HG02798 (cell line): ENCODE data around the gene LIN28B.
A peak's percentile ranks its signal among the peaks of the same experiment; 100 is the strongest.
"Not testable (repeated sequence)": the region's sequence is repeated elsewhere in the genome, so short reads cannot be mapped to it uniquely, and the experiment has no call there.

Experiments
- ATAC-seq: cut with Tn5 transposase; IDR thresholded peaks from one replicate; pipeline ENCODE4 v1.9.1; 2021; ENCODE audit warnings: mild to moderate bottlenecking; ENCODE audit not compliant: unreplicated experiment, poor library complexity

The LIN28B gene

DNA sequence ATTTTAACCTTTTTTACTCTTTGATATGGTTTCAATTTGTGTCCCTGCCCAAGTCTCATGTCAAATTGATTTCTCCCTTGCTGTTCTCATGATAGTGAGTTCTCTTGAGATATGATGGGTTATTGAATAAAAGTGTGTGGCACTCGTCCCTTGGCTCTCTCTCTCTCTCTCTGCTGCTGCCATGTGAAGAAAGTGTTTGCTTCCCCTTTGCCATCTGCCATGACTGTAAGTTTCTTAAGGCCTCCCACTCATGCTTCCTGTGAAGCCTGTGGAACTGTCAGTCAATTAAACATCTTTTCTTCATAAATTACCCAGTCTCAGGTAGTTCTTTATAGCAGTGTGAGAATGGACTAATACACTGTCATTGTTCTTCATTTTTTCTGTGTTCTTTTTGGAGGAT is 48.5 kb downstream of the LIN28B start:
- no peak for ATAC-seq

DNA sequence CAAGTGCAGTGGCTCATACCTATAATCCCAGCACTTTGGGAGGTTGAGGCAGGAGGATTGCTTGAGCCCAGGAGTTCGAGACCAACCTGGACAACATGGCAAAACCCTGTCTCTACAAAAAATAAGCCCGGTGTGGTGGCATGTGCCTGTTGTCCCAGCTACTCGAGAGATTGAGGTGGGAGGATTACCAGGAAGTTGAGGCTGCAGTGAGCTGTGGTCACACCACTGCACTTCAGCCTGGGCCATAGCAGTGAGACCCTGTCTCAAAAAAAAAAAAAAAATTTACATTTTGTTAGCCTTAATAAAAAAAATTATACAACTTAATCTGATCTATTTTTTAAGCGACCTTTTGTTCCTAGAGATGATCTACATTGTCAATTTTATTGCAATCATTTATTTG is 56.6 kb downstream of the LIN28B start:
- ATAC-seq: not testable (repeated sequence)

DNA sequence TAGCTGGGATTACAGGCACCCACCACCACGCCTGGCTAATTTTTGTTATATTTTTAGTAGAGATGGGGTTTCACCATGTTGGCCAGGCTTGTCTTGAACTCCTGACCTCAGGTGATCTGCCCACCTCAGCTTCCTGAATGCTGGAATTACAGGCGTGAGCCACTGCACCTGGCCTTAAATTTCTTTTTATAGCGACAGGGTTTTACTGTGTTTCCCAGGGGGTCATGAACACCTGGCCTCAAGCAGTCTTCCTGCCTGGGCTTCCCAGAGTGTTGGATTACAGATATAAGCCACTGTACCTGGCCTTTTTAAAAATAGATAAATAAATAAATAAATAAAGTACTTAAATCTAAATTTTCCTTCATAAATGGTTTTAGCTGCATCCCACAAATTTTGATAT is 57.5 kb downstream of the LIN28B start:
- no peak for ATAC-seq

DNA sequence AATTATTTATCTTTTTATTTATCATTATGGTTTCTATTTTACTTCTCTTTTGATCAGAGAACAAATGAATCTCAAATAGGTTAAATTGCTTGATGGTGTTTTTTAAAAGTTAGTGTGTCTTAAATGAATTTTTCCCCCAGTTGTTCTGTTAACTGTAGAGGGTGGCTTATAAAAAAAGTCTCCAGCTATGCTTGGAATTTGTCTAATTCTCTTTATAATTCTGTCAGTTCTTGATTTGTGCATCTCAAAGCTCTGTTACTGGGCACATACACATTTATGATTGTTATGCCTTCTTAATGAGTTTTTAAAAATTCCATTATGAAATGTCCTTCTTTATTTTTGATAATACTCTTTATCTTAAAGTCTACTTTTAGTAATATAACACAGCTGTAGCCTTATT is 58.0 kb downstream of the LIN28B start:
- no peak for ATAC-seq

DNA sequence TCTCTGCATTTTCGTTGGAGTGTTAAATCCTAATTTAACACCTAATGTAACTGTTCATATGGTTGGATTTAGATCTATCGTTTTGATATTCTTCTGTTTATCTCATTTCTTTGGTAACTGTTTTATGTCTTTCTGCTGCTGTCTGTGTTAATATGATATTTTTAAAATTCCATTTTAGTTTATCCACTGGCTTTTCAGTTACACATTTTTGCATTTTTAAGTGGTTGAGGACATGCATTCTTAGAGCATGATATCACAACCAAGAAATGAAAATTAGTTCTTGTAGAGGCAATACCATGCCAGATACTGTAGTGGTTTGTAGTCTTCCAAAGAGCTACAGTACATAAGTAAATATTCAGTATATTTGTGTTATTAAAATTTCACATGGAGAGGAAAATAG is 58.6 kb downstream of the LIN28B start:
- ATAC-seq: no peak

DNA sequence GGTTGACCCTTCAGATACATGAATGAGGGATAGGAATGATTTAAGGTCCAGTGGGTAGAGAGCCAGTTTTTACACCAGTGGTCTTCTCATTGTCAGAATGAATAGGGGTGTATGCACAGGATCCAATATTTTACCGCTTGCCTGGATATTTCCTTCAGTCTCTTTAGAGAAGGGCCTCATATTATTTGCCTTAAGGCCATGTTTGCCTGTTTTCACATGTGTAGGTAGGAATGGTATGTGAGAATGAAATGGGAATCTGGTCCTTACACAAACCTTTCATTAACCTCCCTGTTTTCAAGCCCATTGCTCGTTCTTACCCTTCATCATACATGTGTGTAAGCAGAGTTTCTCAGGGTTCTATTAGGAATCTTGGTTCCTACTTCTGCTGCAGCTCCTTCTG is 62.4 kb downstream of the LIN28B start:
- ATAC-seq: no peak

DNA sequence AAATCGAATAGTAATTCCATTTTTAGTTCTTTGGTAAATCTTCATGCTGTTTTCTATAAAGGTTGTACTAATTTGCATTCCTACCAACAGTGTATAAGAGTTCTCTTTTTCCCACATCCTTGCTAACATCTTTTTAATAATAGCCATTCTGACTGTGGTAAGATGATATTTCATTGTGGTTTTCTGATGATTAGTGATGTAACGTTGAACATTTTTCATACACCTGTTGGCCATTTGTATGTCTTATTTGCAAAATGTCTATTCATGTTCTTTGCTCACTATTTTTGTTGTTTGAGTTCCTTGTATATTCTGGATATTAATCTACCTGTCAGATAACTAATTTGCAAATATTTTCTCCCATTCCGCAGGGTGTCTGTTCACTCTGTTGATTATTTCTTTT is 64.5 kb downstream of the LIN28B start:
- ATAC-seq: no peak

DNA sequence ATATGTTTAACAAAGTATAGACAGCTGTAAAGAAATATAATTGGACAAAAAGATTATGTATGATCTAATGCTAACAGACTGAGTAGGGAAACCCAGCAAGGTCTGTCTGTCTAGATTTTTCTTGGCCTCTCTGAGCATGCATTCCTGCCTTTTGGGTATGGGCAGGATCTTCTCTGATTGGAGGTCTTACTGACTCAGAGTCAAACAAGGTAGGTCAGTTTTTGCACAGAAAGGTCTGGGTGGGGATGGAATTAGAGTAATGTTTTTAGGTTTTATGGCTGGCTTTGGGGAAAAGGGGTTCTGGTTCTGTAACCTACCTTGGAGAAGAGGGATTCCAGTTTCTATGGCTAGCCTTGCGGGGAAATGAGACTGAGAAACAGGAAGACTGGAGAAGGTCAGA is 65.5 kb downstream of the LIN28B start:
- ATAC-seq: no peak

DNA sequence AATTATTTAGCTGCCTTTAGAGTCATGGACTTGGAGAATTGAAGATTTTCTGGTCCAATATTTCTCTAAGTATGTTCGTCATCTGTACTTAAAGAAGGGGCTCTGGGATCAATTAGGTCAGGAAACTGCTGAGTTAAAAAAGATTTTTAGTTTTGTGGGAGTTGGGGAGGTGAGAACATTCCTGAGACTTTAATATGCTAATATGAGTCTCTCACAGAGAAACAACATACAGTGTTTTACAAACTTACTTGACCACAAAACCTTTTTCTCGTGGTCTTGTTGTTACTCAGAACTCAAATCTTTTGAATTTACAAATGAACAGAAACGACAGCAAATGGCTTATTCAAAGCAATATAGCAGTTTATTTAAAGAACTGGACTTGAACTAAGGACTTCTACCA is 67.9 kb downstream of the LIN28B start:
- ATAC-seq: no peak

DNA sequence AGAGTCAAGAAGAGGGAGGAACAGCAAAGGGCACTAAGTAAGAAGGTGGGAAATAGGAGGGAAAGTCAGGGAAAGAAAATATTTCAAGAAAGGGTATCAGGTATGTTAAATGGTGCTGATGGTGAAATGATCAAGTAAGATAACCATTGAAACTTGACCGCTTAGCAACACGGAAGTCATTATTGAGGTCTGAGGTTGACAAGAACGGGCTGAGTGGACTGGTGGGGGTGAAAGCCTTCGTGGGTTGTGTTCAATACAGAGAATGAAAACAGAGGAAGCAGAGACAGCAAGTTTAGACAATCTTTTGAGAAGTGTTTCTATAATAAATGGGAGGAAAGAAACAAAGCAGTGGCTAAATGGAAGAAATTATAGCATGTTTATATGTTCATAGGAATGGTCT is 72.0 kb downstream of the LIN28B start:
- no peak for ATAC-seq

DNA sequence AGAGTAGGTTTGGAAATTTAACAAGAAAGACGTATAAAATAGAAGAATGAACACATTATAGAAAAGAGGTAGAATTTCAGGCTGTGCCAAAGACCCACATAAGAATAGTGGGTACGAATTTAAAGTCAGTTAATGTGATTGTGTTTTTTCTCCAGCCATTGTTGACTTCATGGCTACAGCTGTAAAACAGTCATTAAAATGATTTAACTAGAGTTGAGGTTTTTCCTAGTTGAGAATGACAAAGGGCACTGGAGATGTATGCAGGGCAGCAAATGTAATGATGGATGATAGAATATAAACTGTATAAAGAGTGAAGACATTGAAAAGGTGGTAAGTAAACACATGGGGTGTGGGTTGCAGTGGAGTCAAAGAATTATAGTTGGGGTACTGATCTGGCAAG is 72.7 kb downstream of the LIN28B start:
- ATAC-seq: no peak

DNA sequence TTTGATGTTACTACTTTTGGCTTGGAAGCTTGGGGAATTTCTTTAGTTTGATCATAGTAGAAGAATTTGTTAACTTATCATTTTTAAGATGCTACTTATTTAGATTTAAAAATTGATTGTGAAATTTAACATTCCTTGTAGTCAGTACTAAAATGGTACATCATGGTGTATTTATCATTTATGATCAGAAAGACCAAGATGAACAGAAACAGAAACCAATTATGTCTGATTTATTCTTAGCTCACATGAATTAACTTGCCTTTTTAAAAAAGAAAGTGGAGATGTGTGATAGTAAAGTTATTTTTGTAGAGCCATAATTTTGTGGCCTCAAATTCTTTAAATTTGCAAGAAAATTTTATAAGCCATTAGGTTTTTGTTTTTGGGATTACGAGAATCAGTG is 77.6 kb downstream of the LIN28B start:
- peak; percentile 48 for ATAC-seq

DNA sequence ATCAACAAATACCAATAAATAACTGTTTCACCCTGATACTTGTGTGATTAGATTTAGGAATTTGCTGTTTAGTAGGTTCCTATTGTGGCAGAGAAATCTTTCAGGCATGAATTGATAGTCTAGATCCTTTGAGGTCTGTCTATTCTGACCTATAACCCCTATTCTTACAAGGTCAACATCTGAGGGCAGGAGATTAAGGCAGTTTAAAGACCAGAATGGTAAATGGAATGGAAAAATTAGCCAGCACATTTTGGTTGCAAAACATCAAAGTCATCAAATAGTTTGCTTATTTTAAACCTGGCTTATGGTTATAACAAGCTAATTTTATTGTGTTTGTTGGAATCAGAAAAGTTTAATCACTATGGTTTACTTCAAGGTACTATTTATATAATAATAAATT is 78.4 kb downstream of the LIN28B start:
- no peak for ATAC-seq

DNA sequence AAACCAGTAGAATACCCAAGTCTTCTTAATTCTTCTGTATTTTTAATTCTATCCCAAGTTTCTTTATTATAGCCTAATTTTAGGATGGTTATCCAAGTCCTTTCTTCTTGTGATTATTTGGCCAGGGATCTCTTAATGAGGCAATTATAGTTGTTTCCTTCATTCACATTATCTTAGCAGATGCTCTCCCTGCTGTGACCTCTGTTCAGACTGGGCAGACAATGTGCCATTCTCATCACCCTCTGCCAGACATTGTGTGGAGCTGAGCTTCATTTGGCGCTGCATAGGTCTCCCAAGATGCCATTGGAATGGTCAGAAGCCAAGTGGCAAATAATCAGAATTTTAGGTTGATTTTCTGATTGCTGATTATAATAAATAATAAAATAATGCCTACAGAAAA is 79.4 kb downstream of the LIN28B start:
- ATAC-seq: no peak

DNA sequence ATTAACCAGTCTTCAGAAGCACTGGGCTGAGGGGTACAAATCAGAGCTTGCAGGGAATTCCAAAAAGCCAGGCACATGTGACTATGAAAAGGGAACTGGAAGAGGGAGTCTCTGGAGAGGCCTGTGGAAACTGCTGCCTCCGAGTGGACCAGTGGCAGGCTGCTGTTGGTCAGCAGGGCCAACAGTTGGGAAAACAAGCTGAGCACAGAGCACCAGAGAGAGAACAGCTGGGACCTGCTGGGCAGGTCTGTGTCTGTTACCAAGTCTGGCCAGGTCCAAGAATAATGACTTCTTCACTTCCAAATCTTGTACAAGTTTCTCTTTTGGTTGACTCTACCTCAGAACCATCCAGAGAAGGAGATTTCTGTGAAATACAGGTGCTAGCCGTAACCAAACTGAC is 81.4 kb downstream of the LIN28B start:
- no peak for ATAC-seq

DNA sequence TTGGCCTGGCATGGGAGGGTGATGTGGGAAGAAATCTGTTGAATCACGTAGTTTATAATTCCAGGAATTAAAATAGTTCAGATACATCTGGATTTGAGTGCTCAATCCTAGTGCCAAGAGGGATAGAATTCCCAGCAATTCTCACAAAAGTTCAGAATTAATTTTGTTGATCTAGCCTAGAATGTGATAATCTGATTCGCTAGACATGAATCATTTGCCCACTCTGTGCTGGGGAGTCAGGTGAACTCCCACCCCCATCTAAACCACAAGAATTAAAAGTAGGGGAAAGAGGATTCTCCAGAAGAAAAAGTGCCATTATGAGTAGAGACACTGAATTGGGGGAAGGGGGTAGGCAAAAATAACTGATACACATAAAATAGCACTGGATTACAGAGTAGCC is 85.0 kb downstream of the LIN28B start:
- ATAC-seq: no peak

DNA sequence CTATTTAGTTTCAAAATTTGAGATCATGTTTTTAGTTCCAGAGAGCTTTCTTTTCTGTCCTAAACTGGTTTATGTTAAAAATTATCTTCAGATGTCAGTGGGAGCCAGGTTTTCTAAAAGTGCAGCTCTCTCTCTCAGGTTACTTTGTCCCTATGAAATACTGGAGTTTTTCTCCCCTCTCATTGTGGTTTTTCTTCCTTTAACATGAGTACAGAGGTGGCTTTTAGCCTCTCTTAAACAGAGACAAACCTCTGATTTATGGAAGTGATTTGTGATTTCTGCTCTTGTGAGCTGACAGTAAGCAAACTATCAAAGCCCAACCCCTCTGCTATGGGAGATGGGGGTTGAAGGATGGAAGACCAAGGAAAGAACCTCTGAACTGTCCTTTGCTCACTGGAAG is 85.7 kb downstream of the LIN28B start:
- no peak for ATAC-seq

DNA sequence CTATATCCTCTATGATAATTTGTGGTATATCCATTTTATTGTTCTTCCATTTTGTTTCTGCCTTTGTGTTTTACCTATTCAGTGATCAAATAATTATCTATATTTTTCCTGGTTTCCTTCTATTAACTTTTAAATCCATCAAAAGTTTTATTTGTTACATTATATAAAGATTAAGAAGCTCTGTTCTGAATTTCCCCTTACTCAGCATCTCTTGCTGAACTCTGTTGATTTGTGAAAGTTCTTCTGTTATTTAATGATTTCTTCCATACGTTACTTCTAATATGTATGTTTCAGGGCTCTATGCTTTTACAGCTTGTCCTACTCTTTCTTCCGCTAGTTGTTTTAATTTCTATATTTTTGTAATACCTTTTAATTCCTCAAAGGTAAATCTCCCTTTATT is 87.1 kb downstream of the LIN28B start:
- no peak for ATAC-seq

DNA sequence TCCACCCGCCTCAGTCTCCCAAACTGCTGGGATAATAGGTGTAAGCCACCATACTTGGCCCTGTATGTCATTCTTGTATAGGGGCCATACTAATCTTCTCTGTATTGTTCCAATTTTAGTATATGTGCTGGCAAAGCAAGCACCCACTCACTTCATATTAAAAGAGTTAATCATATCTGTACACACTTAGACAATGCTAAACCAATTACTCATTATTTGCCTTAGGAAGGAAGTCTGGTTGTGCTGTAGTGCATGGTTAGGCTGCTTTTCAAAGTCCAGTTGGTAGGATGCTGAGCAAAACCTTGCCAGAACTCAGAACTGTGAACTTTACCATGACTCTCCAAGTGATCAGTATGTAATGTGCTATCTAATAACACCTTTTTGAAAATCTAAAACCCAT is 88.6 kb downstream of the LIN28B start:
- no peak for ATAC-seq

DNA sequence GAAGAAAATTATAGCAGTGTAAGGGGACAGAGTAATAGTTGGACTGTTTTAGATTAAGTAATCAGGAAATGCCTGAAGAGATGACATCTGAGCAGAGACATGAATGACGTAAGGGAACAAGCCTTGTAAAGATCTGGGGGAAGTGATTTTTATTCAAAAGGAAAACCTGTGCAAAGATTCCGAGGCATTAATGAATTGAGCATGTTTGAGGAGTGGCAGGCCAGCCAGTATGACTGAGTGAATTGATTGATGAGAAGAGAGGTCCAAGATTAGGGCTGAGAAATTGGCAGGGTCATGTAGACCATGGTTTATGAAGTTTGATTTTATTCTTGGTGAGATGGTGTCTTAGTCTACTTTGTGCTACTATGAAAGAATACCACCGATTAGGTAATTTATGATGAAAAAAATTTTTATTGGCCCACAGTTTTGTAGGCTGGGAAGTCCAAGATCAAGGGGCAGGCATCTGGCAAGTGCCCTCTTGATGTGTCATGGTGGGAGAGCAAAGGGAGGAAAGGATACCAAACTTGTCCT is 95.1 kb downstream of the LIN28B start:
- ATAC-seq: no peak

DNA sequence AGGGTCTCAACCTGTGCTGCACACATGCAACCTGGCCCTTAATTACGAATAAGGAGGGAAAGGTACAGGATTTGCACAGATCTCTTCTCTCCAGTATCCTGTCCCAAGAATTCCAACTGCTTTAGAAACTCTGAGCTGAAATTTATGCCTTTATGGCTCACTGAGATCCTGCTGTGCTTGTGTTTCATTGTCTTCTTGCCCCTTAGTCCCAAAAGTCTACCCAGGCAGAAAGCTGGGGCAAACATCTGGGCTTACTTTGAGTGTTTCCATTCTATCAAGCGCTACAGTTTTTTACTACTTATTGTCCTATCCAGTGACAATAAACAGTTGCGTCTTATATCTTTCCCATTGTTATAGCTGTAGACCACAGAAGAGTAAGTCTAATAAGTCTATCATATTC is 99.7 kb downstream of the LIN28B start:
- no peak for ATAC-seq

DNA sequence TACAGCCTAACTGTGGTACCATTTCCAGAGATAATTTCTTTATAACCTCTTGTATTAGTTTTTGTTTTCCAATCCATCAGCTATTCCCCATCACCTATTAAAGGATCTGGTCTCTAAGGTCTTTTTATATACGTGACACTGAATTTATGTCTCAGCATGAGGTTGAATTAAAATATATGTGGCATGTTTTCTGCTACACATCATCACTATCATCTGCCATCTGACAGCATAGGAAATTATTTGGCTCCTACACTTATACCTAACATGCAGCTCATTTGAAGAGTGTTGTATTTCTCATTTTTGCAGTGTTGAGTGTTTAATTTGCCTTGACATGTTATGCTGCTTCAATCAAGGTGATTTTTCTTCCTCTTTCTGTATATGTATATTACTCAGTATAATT is 100.3 kb downstream of the LIN28B start:
- no peak for ATAC-seq

DNA sequence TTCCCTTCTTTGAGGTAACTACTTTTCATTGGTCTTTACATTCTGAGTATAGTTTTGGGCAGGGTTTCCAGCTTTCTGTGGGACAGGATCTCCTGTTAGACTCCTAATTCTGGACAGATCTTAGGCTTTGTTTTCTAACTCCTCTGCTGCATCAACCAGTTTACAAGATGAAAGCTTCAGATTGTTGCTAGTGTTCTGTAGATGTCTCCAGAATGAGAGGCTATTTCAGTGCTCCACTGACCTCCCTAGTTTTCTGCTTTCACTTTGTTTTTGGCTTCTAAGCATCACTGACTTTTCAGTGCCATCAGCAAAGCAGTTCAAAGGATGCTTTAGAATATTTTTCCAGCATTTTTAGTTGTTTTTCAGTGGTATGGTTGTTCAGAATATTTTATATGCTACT is 101.4 kb downstream of the LIN28B start:
- no peak for ATAC-seq
